Measurements from ENCODE around the gene GPR27.
A peak's percentile ranks its signal among the peaks of the same experiment; 100 is the strongest.

GPR27 gene

GRCh38 chr3:71753701-71754609 lies at the start of gene GPR27:
Gene GPR27 (plus strand): TSS chr3:71753855. CDS start chr3:71754050, 195 bp downstream.
- DNase-seq (ENCODE audit: low spot score), result no peak

- no peak for DNase-seq (ENCODE audit: low spot score)
These were observed 48.7 kb upstream of the GPR27 start for GRCh38 chr3:71704915-71705314.

GRCh38 chr3:71705681-71706080 lies 48.0 kb upstream of the GPR27 start:
- no peak for DNase-seq (ENCODE audit: low spot score)

- DNase-seq (ENCODE audit: low spot score), result no peak
These were observed 46.1 kb upstream of the GPR27 start for GRCh38 chr3:71707595-71707994.

- no peak for DNase-seq (ENCODE audit: low spot score)
These were observed 45.1 kb upstream of the GPR27 start for GRCh38 chr3:71708476-71709105.

GRCh38 chr3:71709908-71710511 lies 43.6 kb upstream of the GPR27 start:
- no peak for DNase-seq (ENCODE audit: low spot score)

- peak; percentile 64 for DNase-seq (ENCODE audit: low spot score)
These were observed 42.7 kb upstream of the GPR27 start for GRCh38 chr3:71710906-71711494.

- no peak for DNase-seq (ENCODE audit: low spot score)
These were observed 40.6 kb upstream of the GPR27 start for GRCh38 chr3:71713041-71713440.

GRCh38 chr3:71714595-71714994 lies 39.1 kb upstream of the GPR27 start:
- no peak for DNase-seq (ENCODE audit: low spot score)

GRCh38 chr3:71718072-71718471 lies 35.6 kb upstream of the GPR27 start:
- DNase-seq (ENCODE audit: low spot score), result no peak

- DNase-seq (ENCODE audit: low spot score), result no peak
These were observed 32.7 kb upstream of the GPR27 start for GRCh38 chr3:71721002-71721401.

- DNase-seq (ENCODE audit: low spot score), result no peak
These were observed 32.0 kb upstream of the GPR27 start for GRCh38 chr3:71721651-71722157.

- DNase-seq (ENCODE audit: low spot score), result no peak
These were observed 31.0 kb upstream of the GPR27 start for GRCh38 chr3:71722693-71723092.

- no peak for DNase-seq (ENCODE audit: low spot score)
These were observed 30.0 kb upstream of the GPR27 start for GRCh38 chr3:71723452-71724170.

GRCh38 chr3:71724171-71724453 lies 29.5 kb upstream of the GPR27 start:
- no peak for DNase-seq (ENCODE audit: low spot score)

- DNase-seq (ENCODE audit: low spot score), result peak; percentile 50
These were observed 28.9 kb upstream of the GPR27 start for GRCh38 chr3:71724584-71725270.

GRCh38 chr3:71725271-71725991 lies 28.2 kb upstream of the GPR27 start, which contains the start of gene EIF4E3:
Gene EIF4E3 (minus strand): TSS chr3:71725402. CDS start chr3:71725367, 35 bp downstream.
- DNase-seq (ENCODE audit: low spot score), result peak; percentile 66

GRCh38 chr3:71726146-71726545 lies 27.5 kb upstream of the GPR27 start:
- no peak for DNase-seq (ENCODE audit: low spot score)

GRCh38 chr3:71728632-71729342 lies 24.9 kb upstream of the GPR27 start:
- no peak for DNase-seq (ENCODE audit: low spot score)

GRCh38 chr3:71732637-71733036 lies 21.0 kb upstream of the GPR27 start:
- no peak for DNase-seq (ENCODE audit: low spot score)

Measured in germinal center (tissue), 1 donor.